Right hindlimb (tissue), 1 donor: Measurements from ENCODE around the gene ADAMTS14.

Experiments used
- DNase-seq: peaks from one replicate; pipeline ENCODE4 v3.0.0-alpha.2; 2018

ADAMTS14 gene

DNA sequence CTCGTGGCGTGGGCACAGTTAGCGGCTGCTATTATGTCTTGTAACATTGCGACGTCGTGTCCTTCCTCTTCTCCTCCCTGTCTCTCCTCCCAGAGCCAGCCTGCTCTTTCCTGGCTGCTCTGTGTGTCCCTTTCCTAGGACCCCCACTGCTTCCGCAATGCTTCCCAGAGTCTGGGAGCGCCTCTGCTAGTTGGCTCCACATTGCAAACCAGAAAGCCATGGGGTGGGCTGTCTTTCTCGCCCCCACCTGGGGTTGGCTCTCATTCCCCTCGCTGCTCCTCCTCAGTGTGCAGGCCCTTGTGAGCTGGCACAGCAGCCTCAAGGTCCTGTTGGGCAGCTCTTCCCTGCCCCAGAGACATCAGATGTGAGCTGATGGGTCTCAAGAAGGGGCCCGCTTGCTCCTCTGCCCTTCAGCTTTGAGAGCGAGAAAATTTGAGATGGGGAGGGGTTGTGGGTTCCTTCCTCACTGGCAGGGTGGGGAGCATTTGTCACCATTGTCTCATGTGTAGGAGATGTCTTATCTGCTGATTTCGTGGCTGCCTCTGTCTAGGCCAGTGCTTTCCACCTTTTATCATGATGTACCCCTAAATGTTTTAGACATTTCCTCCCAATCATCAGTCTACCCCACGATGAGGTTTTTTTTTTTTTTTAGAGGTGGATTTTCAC, 3.3 kb downstream of the ADAMTS14 start:
- no peak for DNase-seq

DNA sequence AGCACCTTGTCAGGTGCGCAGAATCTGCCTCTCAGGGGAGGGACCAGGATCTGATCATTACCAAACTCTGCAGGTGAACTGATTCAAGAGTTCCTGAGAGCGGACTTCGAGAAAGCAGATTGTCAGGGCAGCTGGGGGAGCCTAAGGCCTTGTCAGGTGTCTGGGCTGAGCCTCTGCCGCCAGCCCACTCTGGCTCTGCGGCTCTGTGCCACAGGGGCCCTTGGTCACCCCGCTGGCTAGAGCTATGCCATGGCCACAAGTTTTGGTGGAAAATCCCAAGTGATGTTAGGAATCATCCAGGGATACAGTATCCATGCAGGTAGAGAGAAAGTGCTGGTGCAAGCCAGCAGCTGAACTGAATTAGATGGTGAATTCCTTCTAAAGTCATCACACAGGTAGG, 4.2 kb downstream of the ADAMTS14 start:
- DNase-seq, result no peak

DNA sequence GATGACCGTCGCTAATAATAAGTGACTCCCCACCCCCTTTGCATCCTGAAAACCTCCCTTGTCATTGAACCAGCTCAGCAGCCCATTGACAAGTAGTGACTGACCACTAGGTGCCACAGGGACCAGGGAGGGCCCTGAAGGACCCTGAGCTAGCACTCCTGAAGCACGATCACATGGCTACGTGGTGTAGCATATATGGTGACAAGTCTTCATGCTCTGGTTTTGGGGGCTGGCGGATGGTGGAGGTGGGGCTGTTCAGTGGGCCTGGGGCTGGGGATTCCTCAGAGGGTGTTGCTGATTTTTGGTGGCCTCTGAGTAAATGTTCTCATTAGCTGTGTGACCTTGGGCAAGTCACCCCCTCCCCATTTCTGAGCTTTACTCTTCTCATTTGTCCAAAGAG, 4.7 kb downstream of the ADAMTS14 start:
- DNase-seq, result no peak

DNA sequence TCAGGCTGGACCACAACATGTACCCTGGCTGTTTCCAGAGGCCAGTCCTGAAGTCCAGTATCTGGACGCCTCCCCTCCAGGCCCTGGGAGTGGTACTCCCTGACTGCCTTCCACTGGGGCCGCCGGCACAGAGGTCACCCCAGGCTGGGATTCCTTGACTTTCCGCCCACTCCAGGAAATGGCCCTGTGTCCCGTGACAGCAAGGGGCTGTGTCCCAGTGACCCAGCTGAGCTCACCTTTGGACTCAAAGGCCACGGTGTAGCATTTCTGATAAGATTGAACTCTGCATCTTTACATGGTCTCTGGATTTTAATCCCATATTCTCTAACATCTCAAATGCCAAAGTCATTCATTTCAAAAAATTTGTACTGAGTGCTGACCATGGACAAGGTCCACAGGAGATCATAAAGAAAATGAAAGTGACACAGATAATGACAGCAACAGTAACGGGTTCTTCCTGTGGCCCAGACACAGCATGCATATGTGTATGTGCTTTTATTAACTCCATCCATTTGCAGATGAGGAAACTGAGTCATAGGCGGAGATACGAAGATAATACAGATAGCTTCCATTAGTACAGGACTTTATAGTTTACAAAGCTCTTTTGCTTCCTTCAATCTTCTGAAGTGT, 5.4 kb downstream of the ADAMTS14 start:
- no peak for DNase-seq

DNA sequence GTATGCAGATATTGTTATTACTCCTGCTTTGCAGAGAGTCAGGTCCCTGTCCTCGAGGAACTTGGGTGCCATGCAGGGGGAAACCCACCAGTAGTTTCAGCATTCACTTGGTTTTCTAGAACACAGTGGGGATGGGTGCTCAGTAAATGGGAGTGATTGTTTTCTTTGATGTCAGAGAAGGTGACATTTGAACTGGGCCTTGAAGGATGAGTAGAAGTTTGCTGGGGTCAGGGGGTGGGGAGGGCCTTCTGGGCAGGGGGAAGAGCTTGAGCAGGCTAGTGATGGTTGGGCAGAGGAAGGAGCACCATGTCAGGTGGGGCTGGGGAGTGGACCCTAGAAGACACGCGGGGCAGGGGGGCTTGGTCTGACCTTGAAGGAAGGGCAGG, 5.9 kb downstream of the ADAMTS14 start:
- no peak for DNase-seq

DNA sequence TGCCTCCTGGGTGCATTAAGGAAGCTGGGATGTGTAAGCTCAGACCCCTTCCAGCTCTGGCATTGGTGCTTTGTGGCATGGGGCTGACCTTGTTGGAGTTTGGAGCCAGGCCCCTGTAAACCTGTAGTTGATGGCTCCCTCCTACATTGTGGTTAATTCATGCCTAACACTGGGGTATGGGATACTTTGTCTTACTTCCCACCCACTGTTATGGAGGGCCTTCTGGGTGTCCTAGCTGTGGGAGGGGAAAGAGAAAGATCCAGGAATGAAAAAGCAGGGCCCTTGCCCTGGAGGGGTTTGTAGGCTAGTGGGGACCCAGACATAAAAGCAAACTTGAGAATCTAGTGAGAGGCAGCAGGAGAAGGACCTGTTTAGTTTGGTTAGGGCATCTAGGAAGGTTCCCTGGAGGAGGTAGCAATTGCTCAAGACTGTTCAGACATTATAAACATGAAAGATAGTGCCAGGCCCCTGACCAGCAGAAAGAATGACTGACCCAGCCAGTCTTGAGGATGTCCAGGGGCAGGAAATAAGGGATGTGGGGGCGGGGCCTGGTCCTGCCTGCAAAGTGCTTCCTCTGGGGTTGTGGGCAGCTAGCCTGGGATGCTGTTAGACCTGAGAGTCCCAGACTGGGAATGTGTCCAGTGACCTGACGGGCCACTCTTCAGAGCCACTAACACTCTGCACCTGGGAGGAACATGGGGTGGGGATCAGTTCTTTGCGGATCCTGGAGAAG, 6.6 kb downstream of the ADAMTS14 start:
- no peak for DNase-seq

DNA sequence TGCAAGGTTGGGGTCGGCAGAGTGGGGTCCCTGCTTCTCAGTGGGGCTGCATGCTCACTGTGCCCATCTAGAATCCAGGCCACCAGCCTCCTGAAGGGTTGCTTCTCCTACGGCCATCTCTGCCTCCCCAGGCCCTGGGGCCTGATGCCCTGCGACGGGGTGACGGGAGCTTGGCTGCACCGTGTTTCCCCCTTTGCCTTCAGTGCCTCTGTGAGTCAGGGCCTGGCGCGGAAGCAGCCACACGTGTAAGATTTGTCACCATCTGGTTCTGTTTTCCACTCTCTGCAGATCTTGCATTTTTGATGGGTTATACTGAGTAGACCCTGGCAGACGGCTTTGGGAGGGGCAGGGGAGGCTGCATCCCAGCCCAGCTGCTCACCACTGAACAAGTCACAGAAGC, 7.2 kb downstream of the ADAMTS14 start:
- DNase-seq, result peak; percentile 86

DNA sequence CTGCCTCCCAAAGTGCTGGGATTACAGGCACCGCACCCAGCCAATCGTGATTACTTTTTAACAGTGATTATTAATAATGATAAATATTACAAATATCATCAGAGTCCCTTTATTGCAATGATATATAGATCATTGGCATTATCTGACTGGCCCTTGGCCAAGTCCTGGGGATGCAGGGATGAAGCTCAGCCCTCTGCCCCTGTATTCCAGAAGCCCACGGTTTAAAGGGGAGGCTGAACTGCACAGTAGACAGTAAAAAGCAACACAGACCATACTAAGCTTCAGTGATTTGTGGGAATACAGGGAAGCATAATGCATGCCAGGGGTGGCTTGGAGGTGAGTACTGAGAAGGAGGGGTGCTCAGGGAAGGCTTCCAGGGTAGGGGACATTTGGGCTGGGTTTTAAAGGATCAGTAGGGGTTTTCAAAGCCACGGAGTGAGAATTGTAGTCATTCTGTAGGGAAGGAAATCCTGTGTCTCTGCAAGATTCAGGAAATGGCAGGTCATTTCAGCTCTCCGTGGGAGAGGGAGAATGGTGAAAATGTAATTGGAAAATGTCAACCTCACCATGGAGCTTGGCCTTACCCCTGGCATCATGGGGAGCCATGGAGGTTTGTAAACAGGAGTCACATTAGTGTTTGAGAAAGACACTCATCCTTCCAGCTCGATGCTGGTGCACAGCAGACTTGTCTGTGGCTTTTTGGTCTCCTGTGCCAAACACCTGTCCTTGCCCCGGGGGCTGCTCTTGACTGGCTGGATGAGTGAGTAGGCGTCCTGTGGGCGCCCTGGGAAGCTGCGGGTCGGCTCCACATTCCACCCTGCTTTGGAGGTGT, 8.8 kb downstream of the ADAMTS14 start:
- no peak for DNase-seq

DNA sequence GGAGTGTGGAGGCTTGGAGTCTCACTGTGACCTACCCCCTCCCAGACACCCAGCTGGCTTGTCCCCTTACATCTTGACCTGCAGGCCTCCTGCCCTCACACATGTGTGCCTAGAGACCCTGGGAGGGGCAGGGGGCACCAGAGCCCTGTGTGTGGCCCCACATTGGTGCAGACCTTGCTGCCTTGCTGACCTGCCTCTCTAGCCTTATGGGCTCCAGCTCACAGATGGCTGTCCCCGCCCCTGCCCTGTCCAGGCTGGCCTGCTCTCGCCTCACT, 9.4 kb downstream of the ADAMTS14 start:
- no peak for DNase-seq

DNA sequence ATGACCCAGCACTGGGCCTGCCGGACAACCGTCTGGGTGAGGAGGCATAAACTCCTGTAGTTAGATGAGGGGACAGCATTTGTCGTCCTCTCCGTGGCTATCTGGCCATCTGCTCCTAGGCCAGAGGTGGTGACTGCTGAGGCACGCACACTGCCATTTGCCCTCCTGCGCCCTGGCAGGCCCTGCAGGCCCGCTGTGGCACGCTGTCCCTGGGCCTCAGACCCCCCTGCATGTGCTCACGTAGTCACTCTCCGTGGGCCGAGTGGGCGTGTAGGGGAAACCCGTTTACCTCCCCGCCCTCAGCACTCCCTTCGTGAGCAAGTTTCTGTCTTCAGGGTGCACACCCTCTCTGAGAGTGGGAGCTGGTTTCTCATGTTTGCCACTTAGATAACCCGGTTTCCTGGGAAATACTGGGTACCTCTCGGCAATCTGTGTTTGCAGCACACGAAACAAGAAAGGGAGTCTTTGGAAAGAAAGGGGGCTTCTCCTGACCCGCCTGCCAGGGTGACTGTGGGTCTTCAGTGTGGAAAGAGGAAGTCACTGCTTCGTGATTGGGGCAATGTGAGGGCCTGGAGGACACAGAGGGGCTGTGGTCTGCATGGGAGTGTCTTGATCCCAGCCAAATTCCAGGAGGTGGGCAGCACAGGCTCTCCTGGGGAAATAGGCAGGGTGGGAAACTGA, 10.8 kb downstream of the ADAMTS14 start:
- DNase-seq, result no peak

DNA sequence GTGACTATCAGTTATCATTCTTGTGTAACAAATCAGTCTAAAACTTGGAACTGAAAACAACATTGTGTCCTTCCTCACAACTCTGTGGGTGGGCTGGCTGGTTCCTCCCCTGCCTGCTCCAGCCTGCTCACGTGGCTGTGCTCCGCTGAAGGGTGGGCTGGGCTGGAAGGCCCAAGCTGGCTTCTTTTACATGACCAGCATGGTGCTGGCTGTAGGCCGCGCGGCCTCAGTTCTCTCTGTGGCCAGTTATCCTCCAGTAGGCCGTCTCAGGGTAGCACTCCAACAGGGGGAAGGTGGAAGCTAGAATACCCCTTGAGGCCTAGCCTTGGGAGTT, 11.3 kb downstream of the ADAMTS14 start:
- DNase-seq, result no peak

DNA sequence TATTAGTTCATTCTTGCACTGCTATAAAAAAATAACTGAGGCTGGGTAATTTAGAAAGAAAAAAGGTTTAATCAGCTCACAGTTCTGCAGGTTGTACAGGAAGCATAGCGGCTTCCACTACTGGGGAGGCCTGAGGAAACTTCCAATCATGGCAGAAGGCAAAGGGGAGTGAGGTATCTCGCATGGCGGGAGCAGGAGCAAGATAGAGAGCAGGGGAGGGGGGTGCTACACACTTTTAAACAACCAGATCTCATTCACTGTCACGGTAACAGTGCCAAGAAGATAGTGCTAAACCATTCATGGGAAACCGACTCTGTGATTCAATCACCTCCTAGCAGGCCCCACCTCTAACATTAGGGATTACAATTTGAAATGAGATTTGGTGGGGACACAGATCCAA, 11.6 kb downstream of the ADAMTS14 start:
- no peak for DNase-seq

DNA sequence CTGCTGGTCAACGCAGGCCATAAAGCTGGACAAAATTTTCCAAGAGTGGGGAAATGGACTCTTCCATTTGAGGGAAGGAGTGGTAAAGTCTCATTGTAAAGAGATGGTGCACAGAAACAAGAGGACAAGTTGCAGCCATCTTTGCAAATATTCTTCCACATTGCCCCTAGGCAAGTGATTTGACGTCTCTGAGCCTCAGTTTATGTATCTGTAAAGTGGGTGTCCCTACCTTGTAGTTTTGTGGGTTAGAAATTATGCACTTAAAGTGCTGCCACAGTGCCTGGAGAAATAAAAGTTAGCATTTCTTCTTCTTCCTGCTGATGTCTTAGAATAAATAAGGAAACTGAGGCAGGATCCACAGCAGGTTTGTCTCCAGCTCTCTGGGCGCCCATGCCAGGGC, 12.1 kb downstream of the ADAMTS14 start:
- DNase-seq, result no peak

DNA sequence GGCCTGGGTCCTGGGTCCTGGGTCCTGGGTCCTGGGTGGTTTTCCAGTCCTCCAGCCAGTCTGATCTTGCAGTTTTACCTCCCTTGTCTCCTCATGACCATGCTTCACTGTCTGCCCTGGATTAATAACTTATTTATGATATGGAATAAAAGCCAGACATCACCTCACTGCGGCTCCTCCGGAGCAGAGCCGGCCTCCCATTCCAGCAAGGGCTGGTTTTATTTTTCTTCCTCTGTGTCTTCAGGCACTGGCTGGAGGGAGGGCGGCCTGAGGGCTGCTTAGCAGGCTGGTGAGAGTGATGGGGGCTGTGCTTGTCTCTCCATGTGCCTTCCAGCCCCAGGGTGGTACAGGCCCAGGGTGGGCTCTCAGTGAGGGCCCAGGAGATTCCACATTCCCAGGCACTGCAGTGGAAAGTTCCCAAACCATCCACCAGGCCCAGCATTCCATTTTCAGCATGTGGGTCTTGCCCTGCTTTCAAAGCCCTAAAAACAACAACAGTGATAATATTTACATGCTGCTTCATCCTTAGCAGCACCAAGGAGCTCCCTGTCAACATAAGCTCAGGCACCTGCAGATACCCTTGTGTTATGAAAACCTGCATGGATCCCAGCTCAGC, 12.6 kb downstream of the ADAMTS14 start:
- DNase-seq, result no peak

DNA sequence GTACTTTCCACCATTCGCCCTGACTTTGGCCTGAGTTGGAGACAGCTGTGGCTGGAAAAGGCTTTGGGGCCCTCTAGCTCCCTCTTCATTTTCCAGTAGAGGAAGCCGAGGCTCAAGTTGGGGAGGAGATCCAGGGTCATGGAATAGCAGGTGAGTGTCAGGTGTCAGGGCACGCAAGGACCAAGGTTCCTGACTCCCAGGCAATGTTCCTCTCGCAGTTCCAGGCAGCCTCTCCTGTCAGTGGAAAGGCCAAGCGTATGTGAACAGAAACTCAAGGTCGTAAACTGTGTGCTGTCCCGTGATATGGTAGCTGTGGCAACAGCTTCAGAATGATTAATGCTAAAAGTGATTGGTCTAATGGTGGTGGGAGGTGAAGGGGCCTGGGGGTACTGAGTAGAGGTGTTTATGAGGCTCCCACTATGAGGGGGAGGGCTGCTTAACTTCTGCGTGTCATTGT, 13.2 kb downstream of the ADAMTS14 start:
- DNase-seq, result no peak

DNA sequence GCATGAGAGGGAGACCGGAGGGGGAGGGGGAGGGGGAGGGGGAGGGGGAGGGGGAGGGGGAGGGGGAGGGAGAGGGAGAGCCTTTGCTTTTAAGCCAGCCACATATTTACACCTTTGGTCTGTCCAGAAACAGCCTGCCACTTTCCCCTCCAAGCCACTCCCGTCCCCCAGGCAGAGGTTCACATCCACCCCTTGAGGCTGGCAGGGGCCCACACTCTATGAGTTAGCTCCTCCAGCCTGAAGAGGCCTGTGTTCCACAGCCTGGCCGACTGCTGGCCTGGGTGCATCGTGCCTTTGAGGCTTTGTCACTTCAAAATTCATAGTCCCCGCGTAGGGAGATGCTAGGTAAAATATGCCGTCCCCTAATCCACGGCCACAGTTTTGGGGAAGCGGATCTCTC, 16.5 kb downstream of the ADAMTS14 start:
- DNase-seq, result no peak

DNA sequence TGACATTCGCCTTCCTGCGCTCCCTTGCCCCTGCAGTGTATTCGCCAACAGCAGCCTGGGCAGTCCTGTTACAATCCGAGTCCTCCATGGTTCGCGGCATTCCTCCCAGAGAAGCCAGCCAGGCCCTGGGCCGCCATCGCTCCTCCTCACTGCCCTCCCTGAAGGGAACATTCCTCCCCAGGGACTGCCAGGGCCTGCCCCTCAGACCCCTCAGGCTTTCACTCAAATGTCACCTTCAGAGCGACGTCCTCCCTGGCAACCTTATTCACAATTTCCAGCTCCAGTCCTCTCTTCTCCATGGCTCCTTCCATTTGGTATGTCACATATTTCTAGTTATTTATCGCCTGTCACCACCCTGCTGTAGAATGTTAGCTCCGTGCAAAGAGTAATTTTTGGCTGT, 17.4 kb downstream of the ADAMTS14 start:
- no peak for DNase-seq

DNA sequence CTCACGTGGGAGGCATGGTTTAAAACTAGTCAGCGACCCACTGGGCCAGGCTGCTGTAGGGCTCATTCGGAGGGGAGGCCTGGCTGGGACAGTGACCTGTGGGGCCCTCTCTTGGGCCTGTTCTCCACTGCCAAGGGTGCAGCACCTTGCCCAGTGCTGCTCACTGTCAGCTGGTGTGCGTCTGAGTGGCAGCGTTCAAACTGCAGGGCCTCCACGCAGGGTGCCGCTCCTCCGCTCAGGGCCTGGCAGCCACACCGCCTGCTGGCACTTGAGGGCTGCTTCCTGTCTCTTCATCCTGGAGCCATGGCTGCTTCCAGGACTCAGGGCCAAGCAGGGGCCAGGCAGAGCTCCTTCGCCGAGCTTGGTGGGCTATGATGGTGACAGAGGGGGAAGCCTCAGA, 18.3 kb downstream of the ADAMTS14 start:
- DNase-seq, result peak; percentile 45

DNA sequence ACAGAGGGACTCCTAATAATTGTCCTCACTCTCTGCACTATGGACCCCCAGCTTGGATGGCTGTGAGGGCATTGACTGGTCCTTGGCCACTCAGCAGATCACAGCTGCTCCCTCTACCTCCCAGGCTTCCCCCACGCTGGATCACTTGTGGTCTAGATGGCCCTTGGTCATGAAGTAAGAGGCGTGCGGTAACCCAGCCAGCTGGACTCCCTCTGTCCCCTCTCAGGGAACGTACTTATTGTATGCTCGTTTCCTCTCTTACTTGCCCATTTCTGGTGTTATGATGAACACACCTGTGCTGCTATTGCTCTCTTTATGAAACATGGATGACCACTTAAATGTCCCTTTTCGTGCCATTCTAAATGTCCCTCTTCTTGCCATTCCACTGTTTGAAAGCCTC, 19.3 kb downstream of the ADAMTS14 start:
- no peak for DNase-seq

DNA sequence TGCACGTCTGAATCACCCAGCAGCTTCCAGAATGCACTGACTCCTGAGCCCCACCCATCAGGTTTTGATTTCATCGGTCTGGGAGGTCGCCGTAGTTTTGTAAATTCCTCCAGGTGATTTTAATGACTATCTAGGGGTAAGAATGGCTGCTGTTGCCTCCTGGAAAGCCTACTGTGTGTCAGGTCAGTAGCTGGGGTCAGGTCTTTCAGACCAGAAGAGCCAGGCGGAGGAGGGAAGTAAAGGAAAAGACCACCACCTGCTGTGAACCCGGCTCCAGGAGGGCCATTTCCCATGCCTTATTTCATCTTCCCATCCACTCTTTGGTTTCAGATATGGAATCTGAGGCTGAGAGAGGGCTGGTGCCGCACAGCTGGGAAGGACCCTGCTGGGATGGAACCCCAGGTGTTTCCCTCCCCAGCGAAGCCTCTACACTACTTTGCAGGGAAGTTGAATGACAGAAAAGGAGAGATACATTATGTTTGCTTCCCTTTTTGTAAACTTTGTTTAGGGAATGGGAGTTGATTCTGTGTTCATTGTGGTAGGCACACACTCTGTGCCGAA, 19.8 kb downstream of the ADAMTS14 start:
- no peak for DNase-seq

DNA sequence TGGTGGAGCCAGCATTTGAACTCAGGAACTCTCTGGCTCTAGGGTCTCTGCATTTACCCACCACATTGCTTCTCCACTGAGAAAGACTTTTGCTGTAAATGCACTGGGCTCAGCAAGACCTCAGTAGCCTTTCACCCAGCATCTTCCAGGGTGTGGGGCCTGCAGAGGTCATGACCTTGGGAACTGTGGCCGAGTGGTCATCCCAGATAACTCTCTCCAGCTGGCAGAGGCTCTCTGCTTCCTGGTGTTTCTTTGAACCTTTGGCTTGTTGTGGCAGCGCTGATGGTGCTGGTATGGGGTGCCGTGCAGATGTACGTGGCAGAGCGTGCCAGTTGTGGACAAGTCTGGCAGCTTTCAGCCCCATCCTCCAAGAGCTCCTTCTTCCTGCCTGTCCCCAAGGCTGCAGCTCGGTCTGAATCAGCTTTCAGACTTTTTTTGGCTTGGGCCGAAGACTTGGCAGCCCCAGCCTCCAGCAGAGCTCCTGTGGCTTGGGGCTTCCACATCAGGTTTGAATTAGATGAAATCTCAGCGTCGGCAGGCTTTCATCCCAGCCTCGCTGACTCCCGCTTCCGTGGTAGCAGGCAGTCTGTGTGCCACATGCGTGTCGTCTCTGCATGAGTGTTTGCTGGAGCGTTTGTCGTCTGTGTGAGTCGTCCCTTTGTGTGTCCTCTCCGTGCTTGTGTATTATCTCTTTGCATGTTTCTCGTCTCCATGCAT, 21.5 kb downstream of the ADAMTS14 start:
- DNase-seq, result peak; percentile 91
